Adrenal gland (tissue), 5 donors: ENCODE measurements around the gene STX18.

Experiments used
- POLR2A ChIP-seq, 2 donors: fragments of 450-650 bp; IDR thresholded peaks; one replicate each; pipeline ENCODE4 v1.6.1; 2017; ENCODE audit warnings: antibody characterized with exemption in 2 of 2, mild to moderate bottlenecking in 2 of 2, moderate library complexity in 1 of 2
- TF ChIP-seq, protein P1 (sequence below), 6 experiments: fragments of 450-650 bp in 4 of 6; fragments of 200-600 bp in 2 of 6; sonication (generic) in 1 of 6; IDR thresholded peaks; 1 replicate in 5 of 6; 2 replicates in 1 of 6; pipeline versions ENCODE4 v1.5.1 to v1.8.0; 2016 to 2021; ENCODE audit warnings: antibody characterized with exemption in 6 of 6, mild to moderate bottlenecking in 2 of 6, moderate library complexity in 1 of 6
- donor health status: DM: no; HTN: no; CAD: no.

GRCh38 chr4:4481399-4481994, 60.4 kb downstream of the STX18 start:
- no peak for TF ChIP-seq POLR2A (IDR thresholded peaks at IDR 0.05)
- TF ChIP-seq, protein P1, sequence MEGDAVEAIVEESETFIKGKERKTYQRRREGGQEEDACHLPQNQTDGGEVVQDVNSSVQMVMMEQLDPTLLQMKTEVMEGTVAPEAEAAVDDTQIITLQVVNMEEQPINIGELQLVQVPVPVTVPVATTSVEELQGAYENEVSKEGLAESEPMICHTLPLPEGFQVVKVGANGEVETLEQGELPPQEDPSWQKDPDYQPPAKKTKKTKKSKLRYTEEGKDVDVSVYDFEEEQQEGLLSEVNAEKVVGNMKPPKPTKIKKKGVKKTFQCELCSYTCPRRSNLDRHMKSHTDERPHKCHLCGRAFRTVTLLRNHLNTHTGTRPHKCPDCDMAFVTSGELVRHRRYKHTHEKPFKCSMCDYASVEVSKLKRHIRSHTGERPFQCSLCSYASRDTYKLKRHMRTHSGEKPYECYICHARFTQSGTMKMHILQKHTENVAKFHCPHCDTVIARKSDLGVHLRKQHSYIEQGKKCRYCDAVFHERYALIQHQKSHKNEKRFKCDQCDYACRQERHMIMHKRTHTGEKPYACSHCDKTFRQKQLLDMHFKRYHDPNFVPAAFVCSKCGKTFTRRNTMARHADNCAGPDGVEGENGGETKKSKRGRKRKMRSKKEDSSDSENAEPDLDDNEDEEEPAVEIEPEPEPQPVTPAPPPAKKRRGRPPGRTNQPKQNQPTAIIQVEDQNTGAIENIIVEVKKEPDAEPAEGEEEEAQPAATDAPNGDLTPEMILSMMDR (IDR thresholded peaks at IDR 0.05): no peak
